BLaER1 treated with 17β-estradiol and CSF1 and Interleukin-3, amounts not matched to agents 10 nM and 100 nM (cell line): ENCODE measurements around the gene CAND2.

Experiments used
- H3K27ac ChIP-seq, 11 experiments: shearing (Covaris generic); formaldehyde crosslinking; 2 replicates each; pipeline ENCODE4 v1.8.1; 2022
- H3K27me3 ChIP-seq, 11 experiments: shearing (Covaris generic); formaldehyde crosslinking; 2 replicates each; pipeline ENCODE4 v1.8.1; 2022
- H3K36me3 ChIP-seq, 11 experiments: shearing (Covaris generic); formaldehyde crosslinking; 2 replicates each; pipeline ENCODE4 v1.8.1; 2022
- H3K4me1 ChIP-seq, 10 experiments: shearing (Covaris generic); formaldehyde crosslinking; 2 replicates each; pipeline ENCODE4 v1.8.1; 2022
- H3K4me2 ChIP-seq, 11 experiments: shearing (Covaris generic); formaldehyde crosslinking; 2 replicates each; pipeline ENCODE4 v1.8.1; 2022
- H3K4me3 ChIP-seq, 10 experiments: shearing (Covaris generic); formaldehyde crosslinking; 2 replicates each; pipeline ENCODE4 v1.8.1; 2022
- H3K9ac ChIP-seq, 11 experiments: shearing (Covaris generic); formaldehyde crosslinking; 2 replicates each; pipeline ENCODE4 v1.8.1; 2022
- H3K9me3 ChIP-seq, 11 experiments: shearing (Covaris generic); formaldehyde crosslinking; replicated peaks in 1 of 11; 2 replicates each; pipeline ENCODE4 v1.8.1; 2022
- H4K20me1 ChIP-seq, 11 experiments: shearing (Covaris generic); formaldehyde crosslinking; 2 replicates each; pipeline ENCODE4 v1.8.1; 2022
- Cebpa-rat ChIP-seq, 11 experiments: shearing (Covaris generic); IDR thresholded peaks; 2 replicates each; pipeline ENCODE4 v1.8.1; 2022

CAND2 gene

DNA sequence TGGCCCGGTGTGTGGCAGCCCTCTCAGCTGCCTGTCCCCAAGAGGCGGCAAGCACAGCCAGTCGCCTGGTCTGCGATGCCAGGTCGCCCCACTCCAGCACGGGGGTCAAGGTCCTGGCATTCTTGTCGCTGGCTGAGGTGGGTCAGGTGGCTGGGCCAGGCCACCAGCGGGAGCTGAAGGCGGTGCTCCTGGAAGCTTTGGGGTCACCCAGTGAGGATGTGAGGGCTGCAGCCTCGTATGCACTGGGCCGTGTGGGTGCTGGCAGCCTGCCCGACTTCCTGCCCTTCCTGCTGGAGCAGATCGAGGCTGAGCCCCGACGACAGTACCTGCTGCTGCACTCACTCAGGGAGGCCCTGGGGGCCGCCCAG, 20.8 kb downstream of the CAND2 start:
- no peak for TF ChIP-seq Cebpa-rat (IDR thresholded peaks at IDR 0.05)
- peak overlapping the region in 4 of 11 experiments; percentile 17 to 41 (median 34); a peak in 6 of 22 replicates for H3K9ac ChIP-seq

DNA sequence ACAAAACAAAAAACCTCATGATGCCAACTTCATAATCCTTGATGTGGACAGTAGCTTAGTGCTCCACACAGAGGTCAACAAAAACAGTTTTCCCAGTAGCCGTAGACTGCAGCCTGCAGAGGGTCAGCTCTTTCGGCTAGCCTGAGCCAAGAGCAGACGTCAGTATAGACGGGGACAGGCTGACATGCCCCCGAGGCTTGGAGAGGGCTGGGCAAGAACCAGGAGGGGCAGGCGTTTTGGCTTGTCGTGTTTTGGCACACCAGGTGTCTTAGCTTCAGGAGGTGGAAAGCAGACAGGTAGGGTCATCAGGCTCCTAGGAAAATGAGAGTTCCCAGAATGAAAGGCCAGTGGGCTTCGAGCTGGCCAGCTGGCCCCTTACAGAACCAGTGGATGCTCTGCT, 21.8 kb downstream of the CAND2 start:
- TF ChIP-seq Cebpa-rat (IDR thresholded peaks at IDR 0.05): no peak
- Histone ChIP-seq H4K20me1 (peaks cover 0 to 8% (median 0%) of the 10 kb centered on the region in 11 experiments; a peak in 2 of 22 replicates), H3K4me1 (peaks cover 7 to 33% (median 19%) of the 10 kb centered on the region in 10 experiments; a peak in 18 of 20 replicates), H3K9me3 (no peaks in the 10 kb centered on the region), H3K27me3 (no peaks in the 10 kb centered on the region), H3K27ac (no peak overlapping the region), H3K36me3 (peaks cover 0 to 11% (median 0%) of the 10 kb centered on the region in 11 experiments; a peak in 1 of 22 replicates), H3K4me3 (no peak overlapping the region), H3K4me2 (peak overlapping the region in 3 of 11 experiments; percentile 8 to 77 (median 60); a peak in 2 of 22 replicates), H3K9ac (no peak overlapping the region)

More for the DNA sequence above, 20.8 kb downstream of the CAND2 start:
- peaks cover 0 to 8% (median 0%) of the 10 kb centered on the region in 11 experiments; a peak in 2 of 22 replicates for H4K20me1 ChIP-seq
- no peaks in the 10 kb centered on the region for H3K9me3 ChIP-seq
- peak overlapping the region; percentile 37 to 77 (median 68) for H3K4me2 ChIP-seq
- H3K27ac ChIP-seq: no peak overlapping the region
- peaks cover 7 to 33% (median 19%) of the 10 kb centered on the region in 10 experiments; a peak in 18 of 20 replicates for H3K4me1 ChIP-seq
- H3K27me3 ChIP-seq: no peaks in the 10 kb centered on the region
- peaks cover 0 to 11% (median 0%) of the 10 kb centered on the region in 11 experiments; a peak in 1 of 22 replicates for H3K36me3 ChIP-seq
- H3K4me3 ChIP-seq: no peak overlapping the region

DNA sequence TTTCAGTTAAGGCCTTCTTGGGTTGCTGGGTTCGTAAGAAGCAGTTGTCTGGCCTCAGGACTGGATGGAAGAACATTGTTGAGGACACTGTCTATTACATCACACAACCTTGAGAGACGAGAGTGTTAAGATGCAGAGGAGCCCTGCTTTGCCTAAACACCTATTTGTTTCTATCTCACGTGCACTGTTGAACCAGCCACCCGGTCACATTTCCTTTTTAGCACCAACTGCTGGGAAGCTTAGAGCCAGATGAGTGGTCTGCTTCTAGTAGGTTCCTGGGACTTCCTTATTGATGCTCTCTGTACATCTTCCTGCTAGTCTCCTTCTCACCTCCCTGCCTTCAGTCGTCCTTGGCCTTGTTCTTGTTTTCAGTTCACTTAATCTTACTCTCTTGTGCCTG, 22.3 kb downstream of the CAND2 start:
- TF ChIP-seq Cebpa-rat (IDR thresholded peaks at IDR 0.05): no peak; a peak in 1 of 22 replicates
- Histone ChIP-seq H3K4me1 (peaks cover 7 to 33% (median 19%) of the 10 kb centered on the region in 10 experiments; a peak in 18 of 20 replicates), H3K9ac (no peak overlapping the region), H4K20me1 (peaks cover 0 to 8% (median 0%) of the 10 kb centered on the region in 11 experiments; a peak in 2 of 22 replicates), H3K27ac (no peak overlapping the region), H3K9me3 (no peaks in the 10 kb centered on the region), H3K36me3 (peaks cover 0 to 11% (median 0%) of the 10 kb centered on the region in 11 experiments; a peak in 1 of 22 replicates), H3K4me3 (no peak overlapping the region), H3K27me3 (no peaks in the 10 kb centered on the region), H3K4me2 (0 out of 22 replicates have a peak overlapping the region, but pooled peaks of 1 of the 11 experiments have one; percentile 8)

DNA sequence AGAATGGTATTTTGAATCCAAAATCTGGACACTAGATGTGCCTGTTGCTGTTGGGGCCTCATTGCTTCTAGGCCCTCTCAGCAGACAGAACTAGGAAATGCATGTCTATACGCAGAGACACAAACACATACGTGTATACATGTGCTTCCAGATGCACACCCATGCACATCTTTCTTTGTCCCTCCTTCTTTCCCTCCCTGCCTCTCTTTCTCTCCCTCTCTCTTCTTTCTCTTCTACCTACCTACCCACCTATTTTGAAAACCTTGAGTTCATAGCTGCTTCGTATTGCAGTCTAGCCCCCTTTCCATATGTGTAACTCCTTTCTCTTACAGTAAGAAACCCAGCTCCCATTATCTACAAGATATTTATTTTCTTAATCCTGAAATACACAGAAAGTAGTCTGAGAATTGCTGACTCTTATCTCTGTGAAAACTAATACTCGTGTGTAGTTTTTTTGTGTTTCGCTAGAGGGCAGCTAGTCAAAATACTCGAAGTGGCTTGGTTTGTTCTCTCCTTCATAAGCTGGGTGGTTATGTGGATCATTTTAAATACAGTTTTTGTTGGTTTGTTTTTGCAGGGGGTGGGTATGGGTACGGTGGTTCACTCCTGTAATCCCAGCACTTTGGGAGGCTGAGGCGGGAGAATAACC, 26.4 kb downstream of the CAND2 start:
- no peak overlapping the region for H3K27ac ChIP-seq
- H3K4me1 ChIP-seq: peaks cover 0 to 14% (median 5%) of the 10 kb centered on the region in 10 experiments; a peak in 12 of 20 replicates
- H4K20me1 ChIP-seq: no peaks in the 10 kb centered on the region; a peak in 1 of 22 replicates
- H3K9ac ChIP-seq: no peak overlapping the region
- TF ChIP-seq Cebpa-rat (IDR thresholded peaks at IDR 0.05): no peak
- H3K4me2 ChIP-seq: no peak overlapping the region
- no peak overlapping the region for H3K4me3 ChIP-seq
- no peaks in the 10 kb centered on the region for H3K27me3 ChIP-seq
- H3K9me3 ChIP-seq: no peaks in the 10 kb centered on the region
- H3K36me3 ChIP-seq: no peaks in the 10 kb centered on the region

DNA sequence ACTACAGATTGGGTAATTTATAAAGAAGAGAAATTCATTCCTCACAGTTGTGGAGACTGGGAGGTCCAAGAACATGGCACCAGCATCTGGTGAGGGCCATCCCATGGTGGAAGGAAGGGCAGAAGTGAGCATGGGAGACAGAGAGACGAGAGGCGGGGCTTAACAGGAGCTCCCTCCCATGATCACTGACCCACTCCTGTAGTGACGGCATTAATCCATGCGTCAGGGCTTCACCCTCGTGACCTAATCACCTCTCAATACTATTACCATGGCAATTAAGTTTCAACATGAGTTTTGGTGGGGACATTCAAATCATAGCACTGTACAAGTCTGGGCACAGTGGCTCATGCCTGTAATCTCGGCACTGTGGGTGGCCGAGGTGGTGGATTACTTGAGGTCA, 27.8 kb downstream of the CAND2 start:
- Histone ChIP-seq H3K9me3 (no peaks in the 10 kb centered on the region), H3K4me3 (no peak overlapping the region), H3K4me2 (no peak overlapping the region), H3K27ac (no peak overlapping the region), H3K9ac (no peak overlapping the region), H3K4me1 (no peaks in the 10 kb centered on the region), H3K27me3 (no peaks in the 10 kb centered on the region), H3K36me3 (0 out of 22 replicates have a peak, but pooled peaks cover 0 to 6% (median 0%) of the 10 kb centered on the region in 11 experiments), H4K20me1 (no peaks in the 10 kb centered on the region; a peak in 2 of 22 replicates)
- no peak for TF ChIP-seq Cebpa-rat (IDR thresholded peaks at IDR 0.05)

DNA sequence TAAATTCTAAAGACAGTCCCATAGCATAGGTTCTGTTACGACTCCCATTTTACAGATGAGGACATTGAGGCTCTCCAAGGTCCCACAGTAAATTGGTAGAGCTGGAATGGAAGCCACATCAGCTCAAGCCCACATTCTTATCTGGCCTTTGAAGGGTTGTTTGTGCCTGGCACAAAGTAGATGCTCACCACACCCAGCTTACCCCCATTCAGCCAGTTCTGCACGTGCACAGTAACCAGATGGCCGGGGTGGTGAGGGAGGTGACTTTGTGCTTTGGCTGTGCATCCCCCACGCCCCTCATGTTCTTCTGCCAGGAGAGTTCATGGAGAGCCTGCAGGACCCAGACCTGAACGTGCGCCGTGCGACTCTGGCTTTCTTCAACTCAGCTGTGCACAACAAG, 28.7 kb downstream of the CAND2 start:
- H3K4me3 ChIP-seq: no peak overlapping the region
- no peaks in the 10 kb centered on the region for H3K27me3 ChIP-seq
- peaks cover 0 to 10% (median 1%) of the 10 kb centered on the region in 11 experiments; a peak in 5 of 22 replicates for H3K36me3 ChIP-seq
- TF ChIP-seq Cebpa-rat (IDR thresholded peaks at IDR 0.05): no peak
- H3K9me3 ChIP-seq: no peaks in the 10 kb centered on the region
- H3K4me2 ChIP-seq: no peak overlapping the region
- H3K27ac ChIP-seq: no peak overlapping the region
- peaks cover 0 to 7% (median 5%) of the 10 kb centered on the region in 11 experiments; a peak in 12 of 22 replicates for H4K20me1 ChIP-seq
- H3K9ac ChIP-seq: no peak overlapping the region
- no peaks in the 10 kb centered on the region for H3K4me1 ChIP-seq

DNA sequence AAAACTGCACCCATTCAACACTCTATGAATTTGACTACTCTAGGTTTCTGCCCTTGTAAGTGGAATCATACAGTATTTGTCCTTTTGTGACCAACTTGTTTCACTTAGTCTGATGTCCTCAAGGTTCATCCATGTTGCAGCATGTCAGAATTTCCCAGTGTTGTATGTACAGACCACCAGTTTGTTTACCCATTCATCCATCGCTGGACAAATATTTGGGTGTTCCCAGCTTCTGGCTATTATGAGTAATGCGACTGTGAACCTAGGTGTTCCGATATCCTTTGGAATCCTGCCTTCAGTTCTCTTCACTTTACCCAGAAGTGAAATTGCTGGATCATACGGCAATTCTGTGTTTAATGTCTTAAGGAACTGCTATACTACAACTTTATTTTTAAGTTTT, 32.3 kb downstream of the CAND2 start:
- peaks cover 12 to 43% (median 41%) of the 10 kb centered on the region in 11 experiments; a peak in 21 of 22 replicates for H4K20me1 ChIP-seq
- no peaks in the 10 kb centered on the region for H3K9me3 ChIP-seq
- H3K4me1 ChIP-seq: peaks cover 0 to 4% (median 1%) of the 10 kb centered on the region in 10 experiments; a peak in 8 of 20 replicates
- H3K4me3 ChIP-seq: no peak overlapping the region
- no peak overlapping the region for H3K27ac ChIP-seq
- H3K9ac ChIP-seq: no peak overlapping the region
- H3K36me3 ChIP-seq: peaks cover 26 to 46% (median 37%) of the 10 kb centered on the region in 11 experiments
- H3K4me2 ChIP-seq: no peak overlapping the region
- no peak for TF ChIP-seq Cebpa-rat (IDR thresholded peaks at IDR 0.05)
- no peaks in the 10 kb centered on the region for H3K27me3 ChIP-seq

DNA sequence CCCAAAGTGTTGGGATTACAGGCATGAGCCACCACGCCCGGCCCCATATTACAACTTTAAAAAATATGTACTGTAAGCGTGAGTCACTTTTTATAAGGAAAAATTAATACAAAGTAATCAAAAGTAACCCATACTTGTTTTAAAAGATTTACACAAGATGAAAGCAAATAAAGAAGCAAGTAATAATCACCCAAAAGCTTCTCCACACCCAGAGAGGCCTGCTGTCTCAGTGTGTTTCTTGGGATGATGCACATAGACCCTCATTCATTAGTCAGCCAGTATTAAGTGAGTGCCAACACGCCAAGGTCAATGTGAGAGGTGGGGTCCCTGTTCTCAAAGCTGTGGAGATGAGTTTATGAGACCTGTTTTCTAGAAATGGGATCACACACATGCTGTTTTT, 32.9 kb downstream of the CAND2 start:
- Histone ChIP-seq H4K20me1 (peaks cover 19 to 50% (median 47%) of the 10 kb centered on the region in 11 experiments; a peak in 21 of 22 replicates), H3K36me3 (peaks cover 32 to 53% (median 44%) of the 10 kb centered on the region in 11 experiments), H3K4me1 (peaks cover 0 to 10% (median 4%) of the 10 kb centered on the region in 10 experiments; a peak in 8 of 20 replicates), H3K27ac (no peak overlapping the region), H3K9me3 (no peaks in the 10 kb centered on the region), H3K4me3 (no peak overlapping the region), H3K9ac (no peak overlapping the region), H3K4me2 (no peak overlapping the region), H3K27me3 (no peaks in the 10 kb centered on the region)
- TF ChIP-seq Cebpa-rat (IDR thresholded peaks at IDR 0.05): no peak
